Measurements from ENCODE around the gene GRM7.

DNA sequence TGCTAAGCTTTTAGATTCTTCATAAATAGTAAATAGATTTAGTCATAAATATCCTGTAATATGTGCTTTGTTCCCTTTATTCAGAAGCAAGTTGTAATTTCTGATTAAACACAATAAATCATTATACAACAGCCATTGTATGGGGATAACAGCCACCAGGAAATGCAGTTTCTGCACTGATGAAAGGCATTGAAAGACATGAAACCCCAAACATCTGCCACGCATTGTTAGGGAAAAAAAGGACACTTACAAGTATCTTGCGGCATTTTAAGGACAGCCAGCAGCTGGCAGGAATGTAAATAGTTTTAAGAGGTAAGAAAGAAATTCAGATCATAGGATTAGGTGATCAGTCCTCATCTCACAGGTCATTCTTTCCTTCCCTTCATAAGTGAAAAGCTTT is 839.6 kb downstream of the GRM7 start:
- TF ChIP-seq, protein P1, sequence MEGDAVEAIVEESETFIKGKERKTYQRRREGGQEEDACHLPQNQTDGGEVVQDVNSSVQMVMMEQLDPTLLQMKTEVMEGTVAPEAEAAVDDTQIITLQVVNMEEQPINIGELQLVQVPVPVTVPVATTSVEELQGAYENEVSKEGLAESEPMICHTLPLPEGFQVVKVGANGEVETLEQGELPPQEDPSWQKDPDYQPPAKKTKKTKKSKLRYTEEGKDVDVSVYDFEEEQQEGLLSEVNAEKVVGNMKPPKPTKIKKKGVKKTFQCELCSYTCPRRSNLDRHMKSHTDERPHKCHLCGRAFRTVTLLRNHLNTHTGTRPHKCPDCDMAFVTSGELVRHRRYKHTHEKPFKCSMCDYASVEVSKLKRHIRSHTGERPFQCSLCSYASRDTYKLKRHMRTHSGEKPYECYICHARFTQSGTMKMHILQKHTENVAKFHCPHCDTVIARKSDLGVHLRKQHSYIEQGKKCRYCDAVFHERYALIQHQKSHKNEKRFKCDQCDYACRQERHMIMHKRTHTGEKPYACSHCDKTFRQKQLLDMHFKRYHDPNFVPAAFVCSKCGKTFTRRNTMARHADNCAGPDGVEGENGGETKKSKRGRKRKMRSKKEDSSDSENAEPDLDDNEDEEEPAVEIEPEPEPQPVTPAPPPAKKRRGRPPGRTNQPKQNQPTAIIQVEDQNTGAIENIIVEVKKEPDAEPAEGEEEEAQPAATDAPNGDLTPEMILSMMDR (tag by site-specific recombination; IDR thresholded peaks at IDR 0.05) = no peak
- TF ChIP-seq, protein P2, sequence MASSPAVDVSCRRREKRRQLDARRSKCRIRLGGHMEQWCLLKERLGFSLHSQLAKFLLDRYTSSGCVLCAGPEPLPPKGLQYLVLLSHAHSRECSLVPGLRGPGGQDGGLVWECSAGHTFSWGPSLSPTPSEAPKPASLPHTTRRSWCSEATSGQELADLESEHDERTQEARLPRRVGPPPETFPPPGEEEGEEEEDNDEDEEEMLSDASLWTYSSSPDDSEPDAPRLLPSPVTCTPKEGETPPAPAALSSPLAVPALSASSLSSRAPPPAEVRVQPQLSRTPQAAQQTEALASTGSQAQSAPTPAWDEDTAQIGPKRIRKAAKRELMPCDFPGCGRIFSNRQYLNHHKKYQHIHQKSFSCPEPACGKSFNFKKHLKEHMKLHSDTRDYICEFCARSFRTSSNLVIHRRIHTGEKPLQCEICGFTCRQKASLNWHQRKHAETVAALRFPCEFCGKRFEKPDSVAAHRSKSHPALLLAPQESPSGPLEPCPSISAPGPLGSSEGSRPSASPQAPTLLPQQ (tag by site-specific recombination; IDR thresholded peaks at IDR 0.05) = no peak
